ENCODE measurements around the gene NUTF2. TPM values are rescaled to one million over a fixed set of nuclear protein-coding genes. Genes with fewer than 3 reads are reported as not detected.

NUTF2 gene
- polyA plus RNA-seq, 2 donors: 95.4 to 109 TPM

GRCh38 chr16:67888331-67888730, 41.6 kb downstream of the NUTF2 start:
- 74 to 82% methylated on average over 3 of the region's 3 CpGs for WGBS, 2 donors
- peaks cover 2% of the 10 kb centered on the region in 2 donors for H3K4me1 ChIP-seq (ENCODE audit: control insufficient read depth in 2 of 2, insufficient read depth in 2 of 2, low read length in 1 of 2)

DNA sequence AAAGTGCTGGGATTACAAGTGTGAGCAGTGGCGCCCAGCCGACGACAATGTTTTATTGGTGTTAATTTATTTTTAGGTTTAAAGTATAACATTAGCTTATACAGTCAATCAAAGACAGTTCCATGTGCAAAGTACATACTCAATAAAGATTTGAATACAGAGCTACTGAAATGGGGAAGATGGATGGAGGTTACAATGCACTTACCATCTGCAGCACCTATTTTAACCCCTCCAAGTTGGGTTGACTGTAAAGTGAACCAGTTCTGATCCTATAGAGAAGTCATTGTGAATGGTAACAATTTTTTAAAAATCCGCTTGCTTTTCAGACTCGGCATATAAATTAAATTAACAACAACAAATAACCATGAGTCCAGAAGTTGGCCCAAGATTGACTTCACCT, 45.6 kb downstream of the NUTF2 start:
- Histone ChIP-seq H3K36me3 (ENCODE audit: control insufficient read depth in 2 of 2, insufficient read depth in 2 of 2, low read length in 1 of 2) (no peaks in the 10 kb centered on the region), H3K27me3 (ENCODE audit: control insufficient read depth in 1 of 2, insufficient read depth in 2 of 2, low read length in 2 of 2) (no peaks in the 10 kb centered on the region), H3K4me3 (ENCODE audit: low read depth in 1 of 2, low read length in 2 of 2) (peak overlapping the region in 1 of 2 donors; percentile 44), H3K9me3 (ENCODE audit: control insufficient read depth in 2 of 2, insufficient read depth in 1 of 2, low read depth in 1 of 2, low read length in 1 of 2) (no peaks in the 10 kb centered on the region), H3K27ac (ENCODE audit: low read depth in 2 of 2, low read length in 1 of 2) (no peak overlapping the region), H3K4me1 (ENCODE audit: control insufficient read depth in 2 of 2, insufficient read depth in 2 of 2, low read length in 1 of 2) (peaks cover under 1 to 2% of the 10 kb centered on the region in 2 donors)
- WGBS, 2 donors: 61 to 65% methylated on average over 5 of the region's 5 CpGs

More at GRCh38 chr16:67888331-67888730, 41.6 kb downstream of the NUTF2 start:
- Histone ChIP-seq H3K9me3 (ENCODE audit: control insufficient read depth in 2 of 2, insufficient read depth in 1 of 2, low read depth in 1 of 2, low read length in 1 of 2) (no peaks in the 10 kb centered on the region), H3K27ac (ENCODE audit: low read depth in 2 of 2, low read length in 1 of 2) (no peak overlapping the region), H3K27me3 (ENCODE audit: control insufficient read depth in 1 of 2, insufficient read depth in 2 of 2, low read length in 2 of 2) (no peaks in the 10 kb centered on the region), H3K36me3 (ENCODE audit: control insufficient read depth in 2 of 2, insufficient read depth in 2 of 2, low read length in 1 of 2) (peaks cover under 1 to 12% of the 10 kb centered on the region in 2 donors), H3K4me3 (ENCODE audit: low read depth in 1 of 2, low read length in 2 of 2) (no peak overlapping the region)

- H3K4me3 ChIP-seq (ENCODE audit: low read depth in 1 of 2, low read length in 2 of 2): peak within 1 kb of the TSS; percentile 95 to 99
- H3K9me3 ChIP-seq (ENCODE audit: control insufficient read depth in 2 of 2, insufficient read depth in 1 of 2, low read depth in 1 of 2, low read length in 1 of 2): no peaks in the 10 kb centered on the region
- H3K27me3 ChIP-seq (ENCODE audit: control insufficient read depth in 1 of 2, insufficient read depth in 2 of 2, low read length in 2 of 2): no peaks in the 10 kb centered on the region
- H3K36me3 ChIP-seq (ENCODE audit: control insufficient read depth in 2 of 2, insufficient read depth in 2 of 2, low read length in 1 of 2): no peaks in the 10 kb centered on the region
- 0 to 1% methylated on average over 70 to 90 of the region's 90 CpGs for WGBS, 2 donors
- peaks cover 2 to 3% of the 10 kb centered on the region in 2 donors for H3K4me1 ChIP-seq (ENCODE audit: control insufficient read depth in 2 of 2, insufficient read depth in 2 of 2, low read length in 1 of 2)
- peak within 1 kb of the TSS; percentile 93 to 97 for H3K27ac ChIP-seq (ENCODE audit: low read depth in 2 of 2, low read length in 1 of 2)
Measured at GRCh38 chr16:67892899-67893742, 46.4 kb downstream of the NUTF2 start, which contains the start of gene PSKH1. PSKH1 (plus strand) TSS chr16:67893254; CDS start chr16:67908750, 15,496 bp downstream.

- H3K4me1 ChIP-seq (ENCODE audit: control insufficient read depth in 2 of 2, insufficient read depth in 2 of 2, low read length in 1 of 2): peaks cover 2 to 3% of the 10 kb centered on the region in 2 donors
- 14 to 18% methylated on average over 14 of the region's 14 CpGs for WGBS, 2 donors
- H3K9me3 ChIP-seq (ENCODE audit: control insufficient read depth in 2 of 2, insufficient read depth in 1 of 2, low read depth in 1 of 2, low read length in 1 of 2): no peaks in the 10 kb centered on the region
- H3K4me3 ChIP-seq (ENCODE audit: low read depth in 1 of 2, low read length in 2 of 2): peak overlapping the region; percentile 95 to 99
- no peaks in the 10 kb centered on the region for H3K36me3 ChIP-seq (ENCODE audit: control insufficient read depth in 2 of 2, insufficient read depth in 2 of 2, low read length in 1 of 2)
- H3K27ac ChIP-seq (ENCODE audit: low read depth in 2 of 2, low read length in 1 of 2): peak overlapping the region; percentile 93 to 97
- no peaks in the 10 kb centered on the region for H3K27me3 ChIP-seq (ENCODE audit: control insufficient read depth in 1 of 2, insufficient read depth in 2 of 2, low read length in 2 of 2)
Measured at GRCh38 chr16:67893743-67894399, 47.1 kb downstream of the NUTF2 start.

DNA sequence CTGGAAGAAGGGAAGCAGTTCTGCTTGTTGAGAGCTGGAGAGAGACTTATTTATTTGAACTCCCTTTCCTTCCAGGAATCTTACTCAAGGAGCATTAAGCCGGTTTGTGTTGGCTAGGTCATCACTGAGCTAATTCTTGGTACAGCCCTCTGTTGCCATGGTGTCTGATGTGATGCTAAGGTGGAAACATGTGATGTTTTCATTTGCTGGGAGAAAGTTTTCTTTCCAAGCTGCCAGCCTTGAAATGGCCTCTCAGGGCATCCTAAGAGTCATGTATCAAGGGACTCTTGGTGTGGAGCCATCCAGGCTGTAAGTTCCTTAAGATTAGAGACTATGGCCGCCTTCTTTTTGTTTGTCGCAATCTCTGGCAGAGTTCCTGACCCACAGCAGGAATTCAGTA, 50.5 kb downstream of the NUTF2 start:
- Histone ChIP-seq H3K27me3 (ENCODE audit: control insufficient read depth in 1 of 2, insufficient read depth in 2 of 2, low read length in 2 of 2) (no peaks in the 10 kb centered on the region), H3K9me3 (ENCODE audit: control insufficient read depth in 2 of 2, insufficient read depth in 1 of 2, low read depth in 1 of 2, low read length in 1 of 2) (no peaks in the 10 kb centered on the region), H3K36me3 (ENCODE audit: control insufficient read depth in 2 of 2, insufficient read depth in 2 of 2, low read length in 1 of 2) (no peaks in the 10 kb centered on the region), H3K4me1 (ENCODE audit: control insufficient read depth in 2 of 2, insufficient read depth in 2 of 2, low read length in 1 of 2) (peaks cover 2 to 3% of the 10 kb centered on the region in 2 donors), H3K27ac (ENCODE audit: low read depth in 2 of 2, low read length in 1 of 2) (peak overlapping the region in 1 of 2 donors; percentile 43), H3K4me3 (ENCODE audit: low read depth in 1 of 2, low read length in 2 of 2) (no peak overlapping the region)
- WGBS, 2 donors: 62 to 67% methylated on average over 3 of the region's 3 CpGs

- no peak overlapping the region for H3K4me3 ChIP-seq (ENCODE audit: low read depth in 1 of 2, low read length in 2 of 2)
- H3K36me3 ChIP-seq (ENCODE audit: control insufficient read depth in 2 of 2, insufficient read depth in 2 of 2, low read length in 1 of 2): no peaks in the 10 kb centered on the region
- H3K27me3 ChIP-seq (ENCODE audit: control insufficient read depth in 1 of 2, insufficient read depth in 2 of 2, low read length in 2 of 2): no peaks in the 10 kb centered on the region
- no peak overlapping the region for H3K27ac ChIP-seq (ENCODE audit: low read depth in 2 of 2, low read length in 1 of 2)
- peaks cover 0 to 3% of the 10 kb centered on the region in 2 donors for H3K4me1 ChIP-seq (ENCODE audit: control insufficient read depth in 2 of 2, insufficient read depth in 2 of 2, low read length in 1 of 2)
- H3K9me3 ChIP-seq (ENCODE audit: control insufficient read depth in 2 of 2, insufficient read depth in 1 of 2, low read depth in 1 of 2, low read length in 1 of 2): no peaks in the 10 kb centered on the region
- WGBS, 2 donors: 91 to 92% methylated on average over 5 of the region's 5 CpGs
Measured at GRCh38 chr16:67901734-67902133, 55.0 kb downstream of the NUTF2 start.

DNA sequence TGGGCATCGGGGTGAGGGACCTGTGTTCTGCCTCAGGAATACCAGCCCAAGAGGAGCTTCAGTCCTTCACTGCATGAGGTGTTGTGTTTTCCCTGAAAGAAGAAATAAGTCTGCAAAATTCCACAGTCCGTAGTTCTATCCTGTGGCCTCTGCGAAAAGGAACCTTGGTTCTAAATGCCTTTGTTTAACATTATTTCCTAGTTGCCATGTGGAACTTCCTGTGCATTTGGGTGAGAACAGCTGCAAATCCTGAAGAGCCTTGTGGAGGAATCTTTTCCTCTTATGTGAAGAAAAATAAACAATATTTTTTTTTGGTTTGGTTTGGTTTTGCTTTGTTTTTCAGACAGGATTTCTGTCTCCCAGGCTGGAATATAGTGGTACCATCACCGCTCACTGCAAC, 56.1 kb downstream of the NUTF2 start:
- H3K27ac ChIP-seq (ENCODE audit: low read depth in 2 of 2, low read length in 1 of 2): peak overlapping the region in 1 of 2 donors; percentile 2
- H3K36me3 ChIP-seq (ENCODE audit: control insufficient read depth in 2 of 2, insufficient read depth in 2 of 2, low read length in 1 of 2): no peaks in the 10 kb centered on the region

GRCh38 chr16:67907397-67908180, 60.9 kb downstream of the NUTF2 start:
- Histone ChIP-seq H3K4me1 (ENCODE audit: control insufficient read depth in 2 of 2, insufficient read depth in 2 of 2, low read length in 1 of 2) (peaks cover 0 to 2% of the 10 kb centered on the region in 2 donors), H3K27me3 (ENCODE audit: control insufficient read depth in 1 of 2, insufficient read depth in 2 of 2, low read length in 2 of 2) (no peaks in the 10 kb centered on the region), H3K4me3 (ENCODE audit: low read depth in 1 of 2, low read length in 2 of 2) (no peak overlapping the region), H3K27ac (ENCODE audit: low read depth in 2 of 2, low read length in 1 of 2) (no peak overlapping the region), H3K36me3 (ENCODE audit: control insufficient read depth in 2 of 2, insufficient read depth in 2 of 2, low read length in 1 of 2) (peaks cover 7 to 22% of the 10 kb centered on the region in 2 donors), H3K9me3 (ENCODE audit: control insufficient read depth in 2 of 2, insufficient read depth in 1 of 2, low read depth in 1 of 2, low read length in 1 of 2) (no peaks in the 10 kb centered on the region)
- 88 to 89% methylated on average over 11 of the region's 11 CpGs for WGBS, 2 donors

More for the DNA sequence above, 56.1 kb downstream of the NUTF2 start:
- H3K4me3 ChIP-seq (ENCODE audit: low read depth in 1 of 2, low read length in 2 of 2): no peak overlapping the region
- H3K4me1 ChIP-seq (ENCODE audit: control insufficient read depth in 2 of 2, insufficient read depth in 2 of 2, low read length in 1 of 2): no peaks in the 10 kb centered on the region
- H3K27me3 ChIP-seq (ENCODE audit: control insufficient read depth in 1 of 2, insufficient read depth in 2 of 2, low read length in 2 of 2): no peaks in the 10 kb centered on the region
- WGBS, 2 donors: 82 to 84% methylated on average over 4 of the region's 4 CpGs
- no peaks in the 10 kb centered on the region for H3K9me3 ChIP-seq (ENCODE audit: control insufficient read depth in 2 of 2, insufficient read depth in 1 of 2, low read depth in 1 of 2, low read length in 1 of 2)

DNA sequence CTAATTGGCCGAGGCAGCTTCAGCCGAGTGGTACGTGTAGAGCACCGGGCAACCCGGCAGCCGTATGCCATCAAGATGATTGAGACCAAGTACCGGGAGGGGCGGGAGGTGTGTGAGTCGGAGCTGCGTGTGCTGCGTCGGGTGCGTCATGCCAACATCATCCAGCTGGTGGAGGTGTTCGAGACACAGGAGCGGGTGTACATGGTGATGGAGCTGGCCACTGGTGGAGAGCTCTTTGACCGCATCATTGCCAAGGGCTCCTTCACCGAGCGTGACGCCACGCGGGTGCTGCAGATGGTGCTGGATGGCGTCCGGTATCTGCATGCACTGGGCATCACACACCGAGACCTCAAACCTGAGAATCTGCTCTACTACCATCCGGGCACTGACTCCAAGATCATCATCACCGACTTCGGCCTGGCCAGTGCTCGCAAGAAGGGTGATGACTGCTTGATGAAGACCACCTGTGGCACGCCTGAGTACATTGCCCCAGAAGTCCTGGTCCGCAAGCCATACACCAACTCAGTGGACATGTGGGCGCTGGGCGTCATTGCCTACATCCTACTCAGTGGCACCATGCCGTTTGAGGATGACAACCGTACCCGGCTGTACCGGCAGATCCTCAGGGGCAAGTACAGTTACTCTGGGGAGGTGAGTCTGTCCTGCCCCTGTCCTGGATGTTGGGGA, 62.5 kb downstream of the NUTF2 start:
- 95 to 96% methylated on average over 36 of the region's 36 CpGs for WGBS, 2 donors
- H3K27ac ChIP-seq (ENCODE audit: low read depth in 2 of 2, low read length in 1 of 2): no peak overlapping the region

More for the DNA sequence above, 62.5 kb downstream of the NUTF2 start:
- H3K36me3 ChIP-seq (ENCODE audit: control insufficient read depth in 2 of 2, insufficient read depth in 2 of 2, low read length in 1 of 2): peaks cover 7 to 22% of the 10 kb centered on the region in 2 donors
- no peaks in the 10 kb centered on the region for H3K9me3 ChIP-seq (ENCODE audit: control insufficient read depth in 2 of 2, insufficient read depth in 1 of 2, low read depth in 1 of 2, low read length in 1 of 2)
- no peak overlapping the region for H3K4me3 ChIP-seq (ENCODE audit: low read depth in 1 of 2, low read length in 2 of 2)
- peaks cover 0 to 2% of the 10 kb centered on the region in 2 donors for H3K4me1 ChIP-seq (ENCODE audit: control insufficient read depth in 2 of 2, insufficient read depth in 2 of 2, low read length in 1 of 2)
- no peaks in the 10 kb centered on the region for H3K27me3 ChIP-seq (ENCODE audit: control insufficient read depth in 1 of 2, insufficient read depth in 2 of 2, low read length in 2 of 2)

All from esophagus (tissue), 2 donors.